Heart left ventricle (tissue), 16 donors: ENCODE measurements around the gene GADD45G. TPM values are rescaled to one million over a fixed set of nuclear protein-coding genes. Genes with fewer than 3 reads are reported as not detected.
A peak's percentile ranks its signal among the peaks of the same experiment; 100 is the strongest.

Experiments
- ATAC-seq, 4 donors: fragments of 200-7000 bp; cut with Tn5 transposase; one replicate each; pipeline ENCODE4 v1.9.1; 2020 to 2022; ENCODE audit warnings: moderate library complexity in 4 of 4, mild to moderate bottlenecking in 3 of 4, moderate number of reproducible peaks in 1 of 4
- DNase-seq, 5 donors: peaks; one replicate each; pipeline ENCODE4 v3.0.0-alpha.2; 2020
- H3K27ac ChIP-seq, 12 donors: fragments of 200-600 bp; sonication (generic) in 4 of 12; one replicate each; pipeline versions ENCODE4 v1.5.0 to v1.8.0; 2016 to 2022; ENCODE audit warnings: mild to moderate bottlenecking in 2 of 12
- H3K27me3 ChIP-seq, 9 donors: fragments of 200-600 bp; sonication (generic) in 2 of 9; one replicate each; pipeline versions ENCODE4 v1.5.1 to v1.8.0; 2016 to 2022; ENCODE audit warnings: mild to moderate bottlenecking in 3 of 9
- H3K36me3 ChIP-seq, 9 donors: fragments of 200-600 bp; sonication (generic) in 2 of 9; one replicate each; pipeline versions ENCODE4 v1.5.0 to v1.8.0; 2018 to 2022; ENCODE audit warnings: mild to moderate bottlenecking in 2 of 9
- H3K4me1 ChIP-seq, 12 donors: fragments of 200-600 bp; sonication (generic) in 4 of 12; one replicate each; pipeline versions ENCODE4 v1.5.0 to v1.8.0; 2016 to 2022; ENCODE audit warnings: mild to moderate bottlenecking in 3 of 12
- H3K4me3 ChIP-seq, 12 donors: fragments of 200-600 bp; sonication (generic) in 4 of 12; one replicate each; pipeline versions ENCODE4 v1.5.0 to v1.8.0; 2017 to 2022; ENCODE audit warnings: mild to moderate bottlenecking in 9 of 12, moderate library complexity in 4 of 12
- H3K9me3 ChIP-seq, 12 donors: fragments of 200-600 bp; sonication (generic) in 4 of 12; one replicate each; pipeline versions ENCODE4 v1.5.0 to v1.8.0; 2016 to 2022; ENCODE audit warnings: mild to moderate bottlenecking in 1 of 12
- POLR2A ChIP-seq, 2 donors: fragments of 450-650 bp; IDR thresholded peaks; one replicate each; pipeline ENCODE4 v1.6.1; 2017; ENCODE audit warnings: antibody characterized with exemption in 2 of 2, mild to moderate bottlenecking in 2 of 2, moderate library complexity in 2 of 2
- WGBS, 4 donors: extraction: QIAGEN DNeasy Blood & Tissue Kit in 2 of 4; methylation state at CpG; one replicate each; pipeline versions ENCODE4 v1.1.5 to v1.1.7; 2013 to 2018; 5-methylcytosine and 5-hydroxymethylcytosine counted together
- intact Hi-C, 10 donors: fragments of 100-400 bp; cut with DNase I; formaldehyde crosslinking; loops; one replicate each; pipeline versions ENCODE4 v1.11.1 to v1.14.2; 2022
- long read RNA-seq, 3 donors: library from polyadenylated mRNA; unstranded; transcript quantifications; one replicate each; pipeline ENCODE4 v2.0.0, GENCODE V29; 2020 to 2021
- polyA plus RNA-seq, 2 donors: library from polyadenylated mRNA; stranded (reverse); fragments of 200-250 nt; gene quantifications; one replicate each; pipeline ENCODE4 v1.2.3, GENCODE V29; 2013
- total RNA-seq, 9 donors: library from RNA; depleted of rRNA in 2 of 9; stranded (reverse); fragments of >200 nt in 2 of 9; fragmentation: NEBNext Ultra II Directional in 3 of 9; extraction: Animal tissue kit (Norgen Biotek cat#: 25700) in 3 of 9; gene quantifications; one replicate each; pipeline versions ENCODE4 v1.1.0 to v1.2.4, GENCODE V29; 2016 to 2023
- TF ChIP-seq, protein P1 (sequence below), 12 donors: fragments of 200-600 bp; sonication (generic) in 4 of 12; IDR thresholded peaks; one replicate each; pipeline versions ENCODE4 v1.5.0 to v1.8.0; 2018 to 2022; ENCODE audit warnings: antibody characterized with exemption in 12 of 12, mild to moderate bottlenecking in 5 of 12
- donor health status: ischemic (EF 13 %, LVEDD 7.1; RV severe dilation, severe dysfunction).
- donor health status: healthy with polysubstance abuse.
- donor health status: DM: no; HTN: yes; CAD: no.
- donor health status: DM: no; HTN: no; CAD: no.
- donor health status: ischemic (EF 25% LVEDD 6.9; RV normal size, moderate dysfunction).
- donor health status: ischemic (EF 25% LVEDD 5.7; RV mildly dilated, moderate dysfunction).
- donor health status: healthy.
- donor health status: DM: yes; HTN: yes; CAD: no.
- donor health status: ischemic (EF 35%, LVEDD 5.7; RV mildly dilated, moderate dysfunction).
- donor health status: nonischemic (EF 11% LVEDD 7.7; RV severe dilation, severe dysfunction).
- donor health status: DM: yes; HTN: yes; CAD: no.
- donor health status: PGD.
- donor health status: ischemic (EF 29% LVEDD 5.4; RV normal size, mild dysfunction).
- donor health status: nonischemic (EF 23%, LVEDD 6.1; RV moderate dilation, normal function).

Gene GADD45G, protein sequence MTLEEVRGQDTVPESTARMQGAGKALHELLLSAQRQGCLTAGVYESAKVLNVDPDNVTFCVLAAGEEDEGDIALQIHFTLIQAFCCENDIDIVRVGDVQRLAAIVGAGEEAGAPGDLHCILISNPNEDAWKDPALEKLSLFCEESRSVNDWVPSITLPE
- total RNA-seq (10 to 100 TPM in 8 of 9 donors, 1 to 10 TPM in 1; 9.9 to 45.5 (median 13.2) TPM), polyA plus RNA-seq (100 to 1,000 TPM in 1 of 2 donors, 10 to 100 TPM in 1; 37.3 to 118 TPM)
- long read RNA-seq, donor 1, transcript GADD45G-201 (4 exons, 1,065 nt): major isoform, 14 of 15 reads
- long read RNA-seq, donor 1, partial matches to known transcripts: 0 of 15 reads
- long read RNA-seq, donor 1, other reads (novel, unspliced or antisense): 1 of 15 reads
- long read RNA-seq, donor 2, transcript GADD45G-201 (4 exons, 1,065 nt): major isoform, 7 of 8 reads
- long read RNA-seq, donor 2, partial matches to known transcripts: 0 of 8 reads
- long read RNA-seq, donor 2, other reads (novel, unspliced or antisense): 1 of 8 reads
- long read RNA-seq, donor 3, transcript GADD45G-201 (4 exons, 1,065 nt): major isoform, 29 of 35 reads
- long read RNA-seq, donor 3, partial matches to known transcripts: 4 of 35 reads
- long read RNA-seq, donor 3, other reads (novel, unspliced or antisense): 1 of 35 reads

DNA sequence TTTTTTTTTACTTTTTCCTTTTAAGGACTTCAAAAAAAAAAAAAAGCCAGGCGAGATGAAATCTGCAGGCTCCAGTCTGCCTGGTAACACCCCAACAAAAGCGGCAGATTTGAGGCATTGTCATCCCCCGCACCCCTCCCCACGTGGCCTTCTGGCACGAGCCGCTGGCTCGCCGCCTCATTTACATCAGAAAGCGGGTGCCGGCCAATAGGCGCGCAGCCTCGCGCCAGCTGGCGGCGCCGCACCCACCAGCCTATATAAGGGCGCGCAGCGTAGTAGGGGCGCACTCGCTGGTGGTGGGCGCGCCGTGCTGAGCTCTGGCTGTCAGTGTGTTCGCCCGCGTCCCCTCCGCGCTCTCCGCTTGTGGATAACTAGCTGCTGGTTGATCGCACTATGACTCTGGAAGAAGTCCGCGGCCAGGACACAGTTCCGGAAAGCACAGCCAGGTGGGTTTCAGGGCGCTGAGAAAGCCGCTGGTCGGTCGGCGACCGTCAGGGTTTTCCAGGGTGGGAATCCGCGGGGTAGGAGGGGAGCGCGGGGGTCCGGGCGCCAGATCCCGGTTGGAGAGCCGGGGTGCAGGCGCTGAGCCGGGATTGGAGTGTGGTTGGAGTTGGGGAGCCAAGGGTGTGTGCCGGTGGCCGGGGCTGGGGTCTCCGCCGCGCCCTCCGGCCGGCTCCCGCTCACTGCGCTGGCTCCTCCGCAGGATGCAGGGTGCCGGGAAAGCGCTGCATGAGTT is at the start of gene GADD45G:
GADD45G (plus strand) TSS at position 284 of the 736 bp plus-strand sequence; CDS start at position 394, 110 bp downstream.
- ATAC-seq (peak; percentile 49 to 76 (median 69)), DNase-seq (peak; percentile 89 to 95 (median 94))
- no peaks in the 10 kb centered on the region for H3K9me3 ChIP-seq
- TF ChIP-seq, protein P1, sequence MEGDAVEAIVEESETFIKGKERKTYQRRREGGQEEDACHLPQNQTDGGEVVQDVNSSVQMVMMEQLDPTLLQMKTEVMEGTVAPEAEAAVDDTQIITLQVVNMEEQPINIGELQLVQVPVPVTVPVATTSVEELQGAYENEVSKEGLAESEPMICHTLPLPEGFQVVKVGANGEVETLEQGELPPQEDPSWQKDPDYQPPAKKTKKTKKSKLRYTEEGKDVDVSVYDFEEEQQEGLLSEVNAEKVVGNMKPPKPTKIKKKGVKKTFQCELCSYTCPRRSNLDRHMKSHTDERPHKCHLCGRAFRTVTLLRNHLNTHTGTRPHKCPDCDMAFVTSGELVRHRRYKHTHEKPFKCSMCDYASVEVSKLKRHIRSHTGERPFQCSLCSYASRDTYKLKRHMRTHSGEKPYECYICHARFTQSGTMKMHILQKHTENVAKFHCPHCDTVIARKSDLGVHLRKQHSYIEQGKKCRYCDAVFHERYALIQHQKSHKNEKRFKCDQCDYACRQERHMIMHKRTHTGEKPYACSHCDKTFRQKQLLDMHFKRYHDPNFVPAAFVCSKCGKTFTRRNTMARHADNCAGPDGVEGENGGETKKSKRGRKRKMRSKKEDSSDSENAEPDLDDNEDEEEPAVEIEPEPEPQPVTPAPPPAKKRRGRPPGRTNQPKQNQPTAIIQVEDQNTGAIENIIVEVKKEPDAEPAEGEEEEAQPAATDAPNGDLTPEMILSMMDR (IDR thresholded peaks at IDR 0.05): peak in 3 of 12 donors; percentile 7 to 14 (median 8)
- TF ChIP-seq POLR2A (IDR thresholded peaks at IDR 0.05): peak; percentile 91 to 99
- peak within 1 kb of the TSS; percentile 64 to 95 (median 86) for H3K4me3 ChIP-seq
- H3K27ac ChIP-seq: peak within 1 kb of the TSS; percentile 87 to 98 (median 95)
- intact Hi-C loops: loop anchor here (1.0 to 10.0 kb wide), 25 partner anchors 52 to 397 kb away; no protein-coding TSS in a partner anchor
- H3K27me3 ChIP-seq: peaks cover 0 to 3% (median 0%) of the 10 kb centered on the region in 9 donors
- H3K4me1 ChIP-seq: peaks cover 6 to 48% (median 33%) of the 10 kb centered on the region in 12 donors
- 0 to 1% (median 0%) methylated on average over 14 to 63 of the region's 63 CpGs for WGBS, 4 donors
- H3K36me3 ChIP-seq: peaks cover 0 to 3% (median 0%) of the 10 kb centered on the region in 9 donors

DNA sequence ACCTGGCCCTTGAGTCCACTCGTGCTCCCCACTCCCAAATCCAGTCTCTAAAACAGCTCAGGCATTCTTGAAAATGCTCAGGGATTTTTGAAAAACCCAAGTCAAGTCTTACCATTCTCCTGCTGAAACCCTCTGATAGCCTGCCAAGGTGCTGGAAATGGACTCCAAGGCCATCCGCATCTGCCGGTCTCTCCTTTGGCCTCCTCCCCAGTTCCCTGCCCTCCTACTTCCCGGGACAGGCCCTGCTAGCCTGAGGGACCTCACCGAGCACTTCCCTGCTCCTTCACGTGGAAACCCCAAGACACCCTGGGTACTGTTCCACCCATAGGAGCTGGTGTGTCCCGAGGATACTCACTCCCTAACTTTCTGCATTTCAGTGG is 49.8 kb upstream of the GADD45G start:
- no peak for TF ChIP-seq POLR2A (IDR thresholded peaks at IDR 0.05)
- TF ChIP-seq, protein P1 (IDR thresholded peaks at IDR 0.05): no peak
- Histone ChIP-seq H3K27ac (peak overlapping the region in 1 of 12 donors; percentile 49), H3K4me1 (peaks cover 0 to 31% (median 0%) of the 10 kb centered on the region in 12 donors), H3K4me3 (no peak overlapping the region), H3K27me3 (no peaks in the 10 kb centered on the region), H3K36me3 (no peaks in the 10 kb centered on the region), H3K9me3 (no peaks in the 10 kb centered on the region)
- intact Hi-C loops: loop anchor here in 1 of 10 donors (10.0 kb wide), 1 partner anchor 170 kb away; no protein-coding TSS in a partner anchor
- no peak for ATAC-seq
- DNase-seq: no peak
- WGBS, 4 donors: 71 to 87% (median 81%) methylated on average over 7 of the region's 7 CpGs

DNA sequence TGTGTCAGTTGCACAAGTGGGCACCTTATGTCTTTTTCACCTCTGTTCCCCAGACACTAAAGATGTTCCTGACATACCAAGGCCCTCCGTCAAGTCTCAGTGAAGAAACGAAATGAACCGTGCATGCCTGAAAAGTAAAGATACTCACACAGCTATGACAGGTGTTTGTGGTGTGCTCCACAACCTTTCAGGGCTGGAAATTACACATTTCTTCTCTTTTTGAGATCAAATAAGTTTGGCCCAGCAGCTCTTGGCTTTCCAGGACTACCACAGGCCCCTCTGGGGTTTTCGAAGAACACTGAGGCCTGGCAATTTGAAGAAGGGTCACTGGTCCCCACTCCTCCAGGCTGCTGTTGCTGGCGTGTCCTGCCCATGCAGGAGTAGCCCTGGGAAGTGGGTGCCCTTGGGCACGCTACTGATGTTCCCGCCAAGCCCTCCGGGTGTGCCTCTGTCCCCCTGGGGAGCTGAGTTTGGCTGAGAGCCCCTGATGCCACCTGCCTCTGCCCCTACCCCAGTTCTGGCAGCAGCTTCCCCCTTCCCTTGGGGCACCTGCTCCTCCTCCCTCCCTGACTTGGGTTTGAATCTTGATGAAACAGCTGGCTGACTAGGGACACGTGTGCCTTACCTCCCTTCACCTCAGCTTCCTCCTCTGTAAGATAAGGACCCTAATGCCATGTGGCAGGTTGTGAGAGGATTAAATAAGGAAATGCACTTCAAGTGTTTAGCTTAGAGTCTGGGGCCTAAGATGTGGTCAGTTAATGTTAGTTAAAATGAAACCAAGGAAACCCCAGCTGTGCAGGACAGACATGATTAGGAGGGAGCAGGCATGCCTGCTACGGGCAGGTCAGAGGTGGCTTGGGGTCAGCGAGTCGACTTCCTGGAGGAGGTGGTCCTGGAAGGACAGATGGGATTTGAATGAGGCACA is 49.1 kb upstream of the GADD45G start:
- 76 to 82% (median 79%) methylated on average over 12 of the region's 12 CpGs for WGBS, 4 donors
- no peak for TF ChIP-seq POLR2A (IDR thresholded peaks at IDR 0.05)
- TF ChIP-seq, protein P1 (IDR thresholded peaks at IDR 0.05): no peak

More for the DNA sequence above, 49.1 kb upstream of the GADD45G start:
- Histone ChIP-seq H3K36me3 (no peaks in the 10 kb centered on the region), H3K27ac (peak overlapping the region in 2 of 12 donors; percentile 43 to 70), H3K27me3 (no peaks in the 10 kb centered on the region), H3K4me1 (peaks cover 0 to 31% (median 0%) of the 10 kb centered on the region in 12 donors), H3K9me3 (no peaks in the 10 kb centered on the region), H3K4me3 (no peak overlapping the region)
- intact Hi-C loops: loop anchor here in 1 of 10 donors (10.0 kb wide), 1 partner anchor 171 kb away; no protein-coding TSS in a partner anchor
- DNase-seq (no peak), ATAC-seq (no peak)
